Colonic mucosa (tissue), 4 donors: ENCODE data around the gene FAM13C. TPM values are rescaled to one million over a fixed set of nuclear protein-coding genes. Genes with fewer than 3 reads are reported as not detected.
"Not testable (repeated sequence)": the region's sequence is repeated elsewhere in the genome, so short reads cannot be mapped to it uniquely, and the experiment has no call there.

Experiments used
- DNase-seq: peaks from one replicate; pipeline ENCODE4 v3.0.0-alpha.2; 2020
- H3K27ac ChIP-seq: fragments of 200-600 bp; one replicate; pipeline ENCODE4 v1.8.0; 2021
- H3K27me3 ChIP-seq: fragments of 200-600 bp; one replicate; pipeline ENCODE4 v1.8.0; 2021
- H3K36me3 ChIP-seq: fragments of 200-600 bp; one replicate; pipeline ENCODE4 v1.8.0; 2021
- H3K4me1 ChIP-seq: fragments of 200-600 bp; one replicate; pipeline ENCODE4 v1.8.0; 2021; ENCODE audit warnings: mild to moderate bottlenecking
- H3K4me3 ChIP-seq: fragments of 200-600 bp; one replicate; pipeline ENCODE4 v1.8.0; 2021
- H3K9ac ChIP-seq, 2 donors: one replicate each; pipeline ENCODE4 v1.7.0; 2013; ENCODE audit warnings: control low read depth in 2 of 2, low read depth in 2 of 2, low read length in 2 of 2
- H3K9me3 ChIP-seq: fragments of 200-600 bp; one replicate; pipeline ENCODE4 v1.8.0; 2021
- intact Hi-C: fragments of 100-400 bp; cut with DNase I; formaldehyde crosslinking; loops from one replicate; pipeline ENCODE4 v1.14.1; 2022
- total RNA-seq, 2 donors: library from RNA; stranded (reverse); fragmentation: NEBNext Ultra II Directional in 1 of 2; extraction: Animal tissue kit (Norgen Biotek cat#: 25700) in 1 of 2; gene quantifications; one replicate each; pipeline ENCODE4 v1.2.1, GENCODE V29; 2021
- TF ChIP-seq, protein P1 (sequence below): fragments of 200-600 bp; IDR thresholded peaks from one replicate; pipeline ENCODE4 v1.8.0; 2022; ENCODE audit warnings: antibody characterized with exemption, mild to moderate bottlenecking
- donor health status: healthy.
- donor health status: DM: no; HTN: no; CAD: no.
- donor health status: DM: no; HTN: no; CAD: no.

FAM13C gene
- total RNA-seq, 2 donors from 2014 or later: 1.0 to 2.5 TPM

- Histone ChIP-seq H3K4me3 (no peak overlapping the region), H3K36me3 (no peaks in the 10 kb centered on the region), H3K27me3 (no peaks in the 10 kb centered on the region), H3K4me1 (no peaks in the 10 kb centered on the region), H3K9ac (no peak overlapping the region), H3K27ac (no peak overlapping the region), H3K9me3 (no peaks in the 10 kb centered on the region)
- intact Hi-C loops: loop anchor here (10.0 kb wide), 1 partner anchor 222 kb away; no protein-coding TSS in a partner anchor
- TF ChIP-seq, protein P1, sequence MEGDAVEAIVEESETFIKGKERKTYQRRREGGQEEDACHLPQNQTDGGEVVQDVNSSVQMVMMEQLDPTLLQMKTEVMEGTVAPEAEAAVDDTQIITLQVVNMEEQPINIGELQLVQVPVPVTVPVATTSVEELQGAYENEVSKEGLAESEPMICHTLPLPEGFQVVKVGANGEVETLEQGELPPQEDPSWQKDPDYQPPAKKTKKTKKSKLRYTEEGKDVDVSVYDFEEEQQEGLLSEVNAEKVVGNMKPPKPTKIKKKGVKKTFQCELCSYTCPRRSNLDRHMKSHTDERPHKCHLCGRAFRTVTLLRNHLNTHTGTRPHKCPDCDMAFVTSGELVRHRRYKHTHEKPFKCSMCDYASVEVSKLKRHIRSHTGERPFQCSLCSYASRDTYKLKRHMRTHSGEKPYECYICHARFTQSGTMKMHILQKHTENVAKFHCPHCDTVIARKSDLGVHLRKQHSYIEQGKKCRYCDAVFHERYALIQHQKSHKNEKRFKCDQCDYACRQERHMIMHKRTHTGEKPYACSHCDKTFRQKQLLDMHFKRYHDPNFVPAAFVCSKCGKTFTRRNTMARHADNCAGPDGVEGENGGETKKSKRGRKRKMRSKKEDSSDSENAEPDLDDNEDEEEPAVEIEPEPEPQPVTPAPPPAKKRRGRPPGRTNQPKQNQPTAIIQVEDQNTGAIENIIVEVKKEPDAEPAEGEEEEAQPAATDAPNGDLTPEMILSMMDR: no peak
- DNase-seq: no peak
Measured at GRCh38 chr10:59242991-59243390, 119.4 kb downstream of the FAM13C start.

GRCh38 chr10:59242057-59242456 lies 120.3 kb downstream of the FAM13C start:
- intact Hi-C loops: loop anchor here (10.0 kb wide), 1 partner anchor 223 kb away; no protein-coding TSS in a partner anchor
- H3K4me3 ChIP-seq: no peak overlapping the region
- H3K9me3 ChIP-seq: no peaks in the 10 kb centered on the region
- no peaks in the 10 kb centered on the region for H3K4me1 ChIP-seq
- H3K27me3 ChIP-seq: no peaks in the 10 kb centered on the region
- no peak for DNase-seq
- no peaks in the 10 kb centered on the region for H3K36me3 ChIP-seq
- H3K9ac ChIP-seq: no peak overlapping the region
- H3K27ac ChIP-seq: no peak overlapping the region
- TF ChIP-seq, protein P1: no peak

- Histone ChIP-seq H3K4me3 (no peak overlapping the region), H3K4me1 (no peaks in the 10 kb centered on the region), H3K9me3 (no peaks in the 10 kb centered on the region), H3K36me3 (no peaks in the 10 kb centered on the region), H3K27me3 (no peaks in the 10 kb centered on the region), H3K27ac (no peak overlapping the region), H3K9ac (no peak overlapping the region)
- peak; percentile 23 for DNase-seq
- TF ChIP-seq, protein P1: peak; percentile 58
- intact Hi-C loops: loop anchor here (2.0 to 10.0 kb wide), 2 partner anchors 224 to 378 kb away; no protein-coding TSS in a partner anchor
Measured at GRCh38 chr10:59240582-59241183, 121.7 kb downstream of the FAM13C start.

DNA sequence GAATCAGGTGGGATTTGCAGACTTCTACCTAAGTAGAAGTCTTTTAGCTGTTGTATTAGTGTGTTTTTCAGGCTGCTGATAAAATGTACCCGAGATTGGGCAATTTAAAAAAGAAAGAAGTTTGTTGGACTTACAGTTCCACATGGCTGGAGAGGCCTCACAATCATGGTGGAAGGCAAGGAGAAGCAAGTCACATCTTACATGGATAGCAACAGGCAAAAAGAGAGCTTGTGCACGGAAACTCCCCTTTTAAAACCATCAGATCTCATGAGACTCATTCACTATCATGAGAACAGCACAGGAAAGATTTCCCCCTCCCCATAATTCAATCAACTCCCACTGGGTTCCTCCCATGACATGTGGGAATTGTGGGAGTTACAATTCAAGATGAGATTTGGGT lies 123.2 kb downstream of the FAM13C start:
- H3K9me3 ChIP-seq, H3K9ac ChIP-seq, H3K36me3 ChIP-seq, H3K4me3 ChIP-seq, H3K27ac ChIP-seq, H3K27me3 ChIP-seq, H3K4me1 ChIP-seq, DNase-seq: not testable (repeated sequence)
- intact Hi-C loops: loop anchor here (2.0 to 10.0 kb wide), 3 partner anchors 342 to 576 kb away; no protein-coding TSS in a partner anchor

DNA sequence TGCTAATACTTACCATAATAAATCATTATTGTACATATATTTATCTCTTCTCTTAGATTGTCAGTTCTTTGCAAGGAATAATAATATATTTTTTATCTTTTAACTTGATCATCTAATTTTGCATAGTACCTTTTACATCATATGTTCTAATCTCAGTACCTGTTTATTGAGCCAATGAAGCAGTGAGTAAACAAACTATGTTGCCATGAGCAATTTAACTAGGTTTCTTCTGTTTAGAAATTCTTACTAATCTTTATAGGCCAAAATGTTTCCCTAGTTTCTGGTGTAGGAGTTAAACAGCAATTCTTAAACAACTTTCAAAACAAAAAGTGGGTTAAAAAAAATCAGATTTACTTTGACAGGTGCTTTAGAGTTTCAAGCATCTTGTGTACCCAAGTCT lies 124.6 kb downstream of the FAM13C start:
- no peak overlapping the region for H3K27ac ChIP-seq
- no peaks in the 10 kb centered on the region for H3K36me3 ChIP-seq
- TF ChIP-seq, protein P1: no peak
- intact Hi-C loops: loop anchor here (2.0 to 10.0 kb wide), 3 partner anchors 343 to 577 kb away; no protein-coding TSS in a partner anchor
- H3K9ac ChIP-seq: no peak overlapping the region
- H3K4me1 ChIP-seq: no peaks in the 10 kb centered on the region
- DNase-seq: no peak
- no peak overlapping the region for H3K4me3 ChIP-seq
- H3K27me3 ChIP-seq: no peaks in the 10 kb centered on the region
- no peaks in the 10 kb centered on the region for H3K9me3 ChIP-seq

DNA sequence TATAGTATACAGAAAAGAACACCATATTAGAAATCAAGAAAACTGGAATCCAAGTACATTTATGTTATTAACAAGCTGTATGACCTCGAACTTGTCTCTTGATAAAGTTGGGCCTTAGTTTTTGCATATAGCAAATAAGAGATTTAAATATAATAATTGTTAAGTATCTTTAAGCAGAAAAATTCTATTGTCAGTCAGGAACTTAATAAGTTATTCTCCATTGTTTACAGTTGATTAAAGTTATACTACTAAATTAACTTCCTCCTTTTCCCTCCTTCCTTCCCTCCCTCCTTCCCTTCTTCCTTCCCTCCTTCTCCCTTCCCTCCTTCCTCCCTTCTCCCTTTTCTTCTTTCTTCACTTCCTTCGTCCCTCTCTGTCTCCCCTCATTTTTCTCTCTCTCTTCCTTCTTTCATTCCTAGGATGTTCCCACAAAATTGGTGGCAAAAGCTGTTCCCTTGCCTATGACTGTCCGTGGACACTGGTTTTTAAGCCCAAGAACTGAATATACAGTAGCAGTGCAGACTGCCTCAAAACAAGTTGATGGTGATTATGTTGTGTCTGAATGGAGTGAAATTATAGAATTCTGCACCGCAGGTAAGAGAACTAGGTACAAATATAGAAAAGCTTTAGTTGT lies 126.2 kb downstream of the FAM13C start:
- H3K36me3 ChIP-seq: no peaks in the 10 kb centered on the region
- intact Hi-C loops: loop anchor here (10.0 kb wide), 2 partner anchors 451 to 579 kb away; no protein-coding TSS in a partner anchor
- no peaks in the 10 kb centered on the region for H3K4me1 ChIP-seq
- no peaks in the 10 kb centered on the region for H3K27me3 ChIP-seq
- no peak overlapping the region for H3K9ac ChIP-seq
- H3K4me3 ChIP-seq: no peak overlapping the region
- no peaks in the 10 kb centered on the region for H3K9me3 ChIP-seq
- TF ChIP-seq, protein P1: no peak
- H3K27ac ChIP-seq: no peak overlapping the region
- DNase-seq: no peak
